Activated effector memory CD4-positive, alpha-beta T cell treated with Interleukin-2 at 50 U/mL for 16 hours (primary cell): ENCODE results near the gene ALOX12B.
"Not testable (repeated sequence)": the region's sequence is repeated elsewhere in the genome, so short reads cannot be mapped to it uniquely, and the experiment has no call there.

Experiments used
- DNase-seq: peaks from one replicate; pipeline ENCODE4 v3.0.0-alpha.2; 2020

ALOX12B gene

DNA sequence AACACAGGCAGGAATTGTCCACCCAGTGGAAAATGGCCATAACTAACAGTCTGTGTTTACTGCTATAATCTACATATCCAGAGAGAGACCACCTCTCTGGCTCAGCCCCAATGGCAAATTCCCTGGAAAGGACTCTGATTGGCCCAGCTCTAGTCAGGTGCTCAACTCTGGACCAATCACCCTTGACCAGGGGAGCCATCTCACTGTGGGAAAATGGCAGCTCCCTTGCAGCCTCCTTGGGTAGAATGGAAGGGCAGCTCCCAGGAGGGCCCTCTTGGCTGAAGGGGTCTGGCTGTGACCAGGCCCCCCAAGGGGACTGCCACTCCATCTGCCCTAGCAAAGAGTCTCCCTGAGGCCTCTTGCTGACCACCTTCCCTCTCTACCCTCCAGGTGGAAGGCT lies 45.5 kb downstream of the ALOX12B start:
- DNase-seq: no peak

DNA sequence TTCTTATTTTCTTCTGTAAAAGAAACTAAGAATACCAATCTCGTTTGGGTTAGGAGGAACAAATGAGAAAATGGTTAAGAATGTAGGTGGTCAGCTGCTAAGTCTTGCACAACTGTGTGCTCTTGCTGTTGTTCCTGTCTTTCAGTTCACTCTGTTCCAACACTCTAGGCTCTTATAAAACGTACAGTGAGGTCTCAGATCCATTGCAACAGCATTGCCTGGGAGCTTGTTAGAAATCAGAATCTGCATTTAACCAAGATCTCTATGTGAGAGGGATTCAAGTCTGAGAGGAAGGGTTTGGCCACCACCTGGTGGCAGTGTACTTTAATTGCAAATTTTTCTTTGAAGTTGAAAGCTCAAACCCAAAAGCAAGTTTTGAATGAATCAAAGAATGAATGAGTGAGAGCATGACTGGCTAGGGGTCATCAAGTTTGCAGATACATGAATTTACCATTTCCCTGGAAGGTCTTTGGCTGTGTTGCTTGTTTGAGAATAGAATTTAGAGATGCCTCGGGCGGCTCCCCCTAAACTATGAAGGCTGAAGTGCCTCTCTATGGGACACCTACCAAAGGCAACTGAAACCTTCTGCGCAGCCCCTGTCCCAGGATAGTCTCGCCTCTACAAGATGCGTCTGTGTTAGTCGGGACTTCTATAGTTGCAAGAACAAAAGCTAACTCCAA lies 46.1 kb downstream of the ALOX12B start:
- no peak for DNase-seq

DNA sequence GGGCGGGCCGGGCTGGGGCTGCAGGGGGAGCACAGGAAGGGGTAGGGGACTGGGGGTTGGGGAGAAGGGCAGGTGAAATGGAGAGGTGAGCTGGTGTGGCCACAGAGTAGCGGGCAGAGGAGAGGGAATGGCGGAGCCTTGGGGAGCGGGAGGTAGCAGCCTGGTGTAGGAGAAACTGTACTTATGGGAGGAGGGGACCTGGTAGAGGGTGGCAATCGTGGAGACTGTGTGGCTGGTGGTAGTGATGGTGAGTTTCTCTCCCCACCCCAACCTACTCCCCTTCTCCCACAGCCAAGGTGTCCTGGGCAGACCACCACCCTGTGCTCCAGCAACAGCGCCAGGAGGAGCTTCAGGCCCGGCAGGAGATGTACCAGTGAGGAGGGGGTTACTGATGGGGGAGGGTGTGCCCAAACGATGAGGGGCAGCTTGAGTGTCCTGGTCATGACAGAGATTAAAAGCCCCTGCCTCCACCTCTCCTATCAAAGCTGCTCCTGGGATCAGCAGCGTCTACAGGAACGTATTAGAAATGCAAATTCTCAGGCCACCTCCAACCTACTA lies 47.8 kb downstream of the ALOX12B start:
- no peak for DNase-seq

DNA sequence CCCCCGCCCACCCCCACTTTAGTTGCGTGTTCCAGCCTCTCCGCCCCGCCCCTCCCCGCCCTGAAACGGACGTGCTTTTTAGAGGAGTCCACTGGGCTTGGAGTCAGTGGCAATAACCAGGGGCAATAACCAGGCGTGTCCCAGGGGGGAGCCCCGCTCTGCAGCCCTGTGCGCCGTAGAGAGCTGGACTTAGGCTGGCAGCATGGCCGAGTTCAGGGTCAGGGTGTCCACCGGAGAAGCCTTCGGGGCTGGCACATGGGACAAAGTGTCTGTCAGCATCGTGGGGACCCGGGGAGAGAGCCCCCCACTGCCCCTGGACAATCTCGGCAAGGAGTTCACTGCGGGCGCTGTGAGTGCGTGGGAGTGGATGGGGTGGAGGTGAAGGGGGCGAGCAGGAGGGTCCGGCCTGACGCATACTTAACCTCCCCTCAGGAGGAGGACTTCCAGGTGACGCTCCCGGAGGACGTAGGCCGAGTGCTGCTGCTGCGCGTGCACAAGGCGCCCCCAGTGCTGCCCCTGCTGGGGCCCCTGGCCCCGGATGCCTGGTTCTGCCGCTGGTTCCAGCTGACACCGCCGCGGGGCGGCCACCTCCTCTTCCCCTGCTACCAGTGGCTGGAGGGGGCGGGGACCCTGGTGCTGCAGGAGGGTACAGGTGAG lies 48.4 kb downstream of the ALOX12B start, which contains the start of gene ALOX15B:
Gene ALOX15B (plus strand): TSS at position 106 of the 657 bp plus-strand sequence. CDS start 97 bp downstream, at position 203.
- DNase-seq: no peak

DNA sequence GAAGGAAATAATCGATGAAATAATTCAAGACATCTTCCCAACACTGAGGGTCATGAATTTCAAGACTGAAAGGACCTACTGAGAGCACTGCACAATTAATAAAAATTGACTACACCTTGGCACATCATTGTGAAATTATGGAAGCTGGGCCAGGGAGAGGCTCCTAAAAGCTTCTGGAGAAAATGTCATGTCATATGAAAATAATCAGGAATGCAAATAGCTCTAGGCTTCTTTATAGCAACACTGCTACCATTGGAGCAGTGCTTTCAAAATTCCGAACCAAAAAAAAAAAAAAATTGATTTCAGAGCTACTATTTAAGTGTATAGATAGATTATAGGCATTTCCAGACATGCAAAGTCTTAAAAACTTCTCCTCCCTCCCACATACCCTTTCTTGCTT lies 55.1 kb downstream of the ALOX12B start:
- no peak for DNase-seq

DNA sequence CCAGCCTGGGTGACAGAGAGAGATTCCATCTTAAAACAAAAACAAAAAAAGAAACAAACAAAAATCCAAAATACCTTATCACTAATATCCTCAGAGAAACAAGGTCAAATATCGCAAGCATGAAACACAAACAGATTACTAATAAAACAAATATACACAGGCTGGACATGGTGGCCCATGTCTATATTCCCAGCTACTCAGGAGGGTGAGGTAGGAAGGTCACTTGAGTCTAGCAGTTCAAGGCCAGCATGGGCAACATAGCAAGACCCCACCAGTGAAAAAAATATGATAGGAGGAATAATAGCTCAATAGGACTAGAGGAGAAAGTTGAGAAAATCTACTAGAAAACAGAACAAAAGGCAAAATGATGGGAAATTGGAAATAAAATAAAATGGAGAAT lies 55.6 kb downstream of the ALOX12B start:
- no peak for DNase-seq

DNA sequence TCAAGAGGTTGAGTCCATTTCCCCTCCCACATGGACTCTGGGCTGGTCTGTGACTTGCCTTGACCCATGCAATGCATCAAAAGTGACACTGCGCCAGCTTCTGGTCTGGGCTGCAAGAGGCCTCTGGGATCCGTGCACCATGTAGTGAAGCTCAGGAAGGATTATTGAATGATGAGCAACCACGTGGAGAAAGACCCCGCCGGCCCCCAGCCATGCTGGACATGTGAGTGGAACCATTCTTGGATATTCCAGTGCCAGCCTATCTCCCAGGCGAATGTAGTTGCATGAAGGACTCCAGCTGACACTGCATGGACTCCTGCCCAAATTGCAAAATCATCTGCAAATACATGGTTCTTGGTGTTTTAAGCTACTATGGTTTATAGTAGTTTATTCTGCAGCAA lies 56.3 kb downstream of the ALOX12B start:
- no peak for DNase-seq

DNA sequence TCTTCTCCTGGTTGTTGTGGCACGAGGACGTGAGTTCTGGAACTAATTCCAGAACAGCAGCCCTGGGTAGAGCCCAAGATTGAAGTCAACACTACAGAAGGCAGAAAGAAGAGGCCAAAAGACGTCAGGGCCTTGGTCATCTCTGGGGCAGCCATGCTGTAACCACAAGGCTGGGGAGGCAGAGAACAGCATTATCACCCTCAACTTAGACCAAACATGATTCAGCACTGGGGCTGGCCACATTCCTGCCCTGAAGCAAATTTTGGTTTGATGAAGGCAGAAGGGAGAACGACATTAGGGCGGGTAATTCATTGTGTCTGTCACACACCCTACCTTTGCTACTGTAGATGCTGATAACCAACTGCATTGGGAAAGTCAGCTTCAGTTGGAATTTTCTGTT lies 58.4 kb downstream of the ALOX12B start:
- no peak for DNase-seq

DNA sequence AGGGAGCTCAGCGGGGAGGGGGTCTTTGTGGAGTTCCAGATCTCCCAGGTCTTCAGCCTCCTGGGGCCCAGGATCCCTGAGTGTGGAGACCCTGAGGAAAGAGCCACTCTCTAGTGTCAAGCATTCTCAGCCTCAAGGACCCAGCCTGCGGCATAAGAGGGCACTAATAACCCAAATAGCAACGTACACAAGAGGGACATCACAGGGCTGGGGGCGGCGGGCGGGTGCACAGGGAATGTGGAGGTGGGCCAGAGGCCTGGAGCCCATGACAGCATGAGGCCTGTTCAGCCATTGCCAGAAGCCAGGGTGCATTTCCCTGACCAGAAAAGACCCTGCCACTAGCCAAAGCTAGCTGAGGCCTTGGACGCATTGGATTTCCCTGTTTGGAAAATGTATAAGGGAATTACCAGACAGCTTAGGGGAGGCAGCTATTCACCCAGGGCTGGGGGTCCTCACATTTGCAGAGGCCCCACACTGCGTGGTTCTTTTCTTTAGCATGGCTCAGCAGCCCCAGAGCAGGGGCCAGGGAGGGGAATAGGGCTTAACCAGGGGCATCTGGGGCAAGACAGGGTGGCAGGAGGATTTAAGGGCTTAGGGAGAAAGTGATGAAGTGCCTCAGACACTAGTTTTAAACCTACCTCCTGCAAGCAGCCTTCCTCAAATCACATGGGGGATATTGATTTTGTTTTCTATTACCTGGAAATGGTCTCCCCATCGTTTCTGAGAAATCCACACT lies 62.2 kb downstream of the ALOX12B start:
- no peak for DNase-seq

DNA sequence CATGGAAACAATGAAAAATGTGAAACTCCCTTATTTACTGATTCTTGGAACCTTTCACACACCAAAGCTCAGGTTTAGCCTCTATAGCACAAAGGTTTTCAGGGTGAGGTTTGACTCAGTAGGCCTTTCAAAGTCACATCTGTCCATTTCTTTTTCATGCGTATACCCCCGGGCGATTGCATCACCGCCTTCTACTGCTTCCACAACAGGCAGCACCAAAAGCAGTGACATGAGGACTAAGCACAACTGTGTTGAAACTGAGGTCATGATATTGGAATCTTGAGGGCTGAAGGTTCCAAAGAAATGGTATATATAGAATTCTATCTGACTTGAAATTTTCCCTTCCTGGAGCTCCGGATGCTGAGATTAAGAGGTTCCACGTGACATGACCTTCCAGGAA lies 63.4 kb downstream of the ALOX12B start:
- not testable (repeated sequence) for DNase-seq
